Lower leg skin (tissue), 4 donors: ENCODE data around the gene ENAM. TPM values are rescaled to one million over a fixed set of nuclear protein-coding genes. Genes with fewer than 3 reads are reported as not detected.

Source experiments
- DNase-seq, 2 donors: peaks; one replicate each; pipeline ENCODE4 v3.0.0-alpha.2; 2019; ENCODE audit warnings: low spot score in 2 of 2
- H3K4me3 ChIP-seq: fragments of 200-600 bp; sonication (generic); 2 replicates; pipeline ENCODE4 v1.5.1; 2017; ENCODE audit warnings: mild to moderate bottlenecking, low read depth; ENCODE audit not compliant: poor library complexity, severe bottlenecking
- POLR2A ChIP-seq, 2 donors: fragments of 450-650 bp; IDR thresholded peaks; one replicate each; pipeline ENCODE4 v1.6.1; 2016 to 2017; ENCODE audit warnings: antibody characterized with exemption in 2 of 2, mild to moderate bottlenecking in 1 of 2, moderate library complexity in 1 of 2
- WGBS, 2 donors: methylation state at CpG; one replicate each; pipeline ENCODE4 v1.1.5; 2018; 5-methylcytosine and 5-hydroxymethylcytosine counted together
- intact Hi-C: fragments of 100-400 bp; cut with DNase I; formaldehyde crosslinking; loops from one replicate; pipeline ENCODE4 v1.15.0; 2023; ENCODE audit warnings: low total_unique reads
- total RNA-seq, 4 donors: library from RNA; depleted of rRNA; stranded (reverse); fragments of >200 nt; gene quantifications; one replicate each; pipeline ENCODE4 v1.1.0, GENCODE V29; 2016
- TF ChIP-seq, protein P1 (sequence below), 3 donors: fragments of 450-650 bp; IDR thresholded peaks; one replicate each; pipeline ENCODE4 v1.5.1; 2016; ENCODE audit warnings: antibody characterized with exemption in 3 of 3, mild to moderate bottlenecking in 3 of 3, moderate library complexity in 2 of 3

Gene ENAM
- total RNA-seq, 4 donors from 2014 or later: 0.06 TPM; not detected in 3

- intact Hi-C loops: no loop called here
- 86 to 87% methylated on average over 3 of the region's 3 CpGs for WGBS, 2 donors
- DNase-seq: no peak
- no peak overlapping the region for H3K4me3 ChIP-seq
- TF ChIP-seq, protein P1, sequence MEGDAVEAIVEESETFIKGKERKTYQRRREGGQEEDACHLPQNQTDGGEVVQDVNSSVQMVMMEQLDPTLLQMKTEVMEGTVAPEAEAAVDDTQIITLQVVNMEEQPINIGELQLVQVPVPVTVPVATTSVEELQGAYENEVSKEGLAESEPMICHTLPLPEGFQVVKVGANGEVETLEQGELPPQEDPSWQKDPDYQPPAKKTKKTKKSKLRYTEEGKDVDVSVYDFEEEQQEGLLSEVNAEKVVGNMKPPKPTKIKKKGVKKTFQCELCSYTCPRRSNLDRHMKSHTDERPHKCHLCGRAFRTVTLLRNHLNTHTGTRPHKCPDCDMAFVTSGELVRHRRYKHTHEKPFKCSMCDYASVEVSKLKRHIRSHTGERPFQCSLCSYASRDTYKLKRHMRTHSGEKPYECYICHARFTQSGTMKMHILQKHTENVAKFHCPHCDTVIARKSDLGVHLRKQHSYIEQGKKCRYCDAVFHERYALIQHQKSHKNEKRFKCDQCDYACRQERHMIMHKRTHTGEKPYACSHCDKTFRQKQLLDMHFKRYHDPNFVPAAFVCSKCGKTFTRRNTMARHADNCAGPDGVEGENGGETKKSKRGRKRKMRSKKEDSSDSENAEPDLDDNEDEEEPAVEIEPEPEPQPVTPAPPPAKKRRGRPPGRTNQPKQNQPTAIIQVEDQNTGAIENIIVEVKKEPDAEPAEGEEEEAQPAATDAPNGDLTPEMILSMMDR (IDR thresholded peaks at IDR 0.05): no peak
- TF ChIP-seq POLR2A (IDR thresholded peaks at IDR 0.05): no peak
Observed at GRCh38 chr4:70607334-70607853, 21.1 kb upstream of the ENAM start.

DNA sequence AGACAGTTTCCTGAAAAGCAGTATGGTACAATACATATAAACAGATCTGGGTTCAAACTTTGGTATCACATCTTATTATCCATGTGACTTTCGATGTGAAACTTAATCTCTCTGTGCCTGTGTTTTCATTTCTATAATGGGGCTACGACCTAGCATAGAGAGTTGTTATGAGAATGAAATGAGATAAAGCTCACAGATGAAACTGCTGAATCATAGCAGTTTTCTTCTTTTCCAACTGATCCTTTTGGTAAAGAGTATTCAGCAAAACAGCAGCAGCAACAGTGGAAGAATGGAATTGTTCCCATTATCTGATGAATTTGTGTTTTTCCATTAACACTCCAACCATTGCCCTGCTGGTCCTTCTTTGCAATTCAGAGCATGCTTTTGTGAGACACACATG, 20.2 kb upstream of the ENAM start:
- intact Hi-C loops: no loop called here
- no peak for TF ChIP-seq POLR2A (IDR thresholded peaks at IDR 0.05)
- TF ChIP-seq, protein P1 (IDR thresholded peaks at IDR 0.05): no peak
- no peak for DNase-seq
- WGBS, 2 donors: 76 to 82% methylated on average over 2 of the region's 2 CpGs
- H3K4me3 ChIP-seq: no peak overlapping the region

DNA sequence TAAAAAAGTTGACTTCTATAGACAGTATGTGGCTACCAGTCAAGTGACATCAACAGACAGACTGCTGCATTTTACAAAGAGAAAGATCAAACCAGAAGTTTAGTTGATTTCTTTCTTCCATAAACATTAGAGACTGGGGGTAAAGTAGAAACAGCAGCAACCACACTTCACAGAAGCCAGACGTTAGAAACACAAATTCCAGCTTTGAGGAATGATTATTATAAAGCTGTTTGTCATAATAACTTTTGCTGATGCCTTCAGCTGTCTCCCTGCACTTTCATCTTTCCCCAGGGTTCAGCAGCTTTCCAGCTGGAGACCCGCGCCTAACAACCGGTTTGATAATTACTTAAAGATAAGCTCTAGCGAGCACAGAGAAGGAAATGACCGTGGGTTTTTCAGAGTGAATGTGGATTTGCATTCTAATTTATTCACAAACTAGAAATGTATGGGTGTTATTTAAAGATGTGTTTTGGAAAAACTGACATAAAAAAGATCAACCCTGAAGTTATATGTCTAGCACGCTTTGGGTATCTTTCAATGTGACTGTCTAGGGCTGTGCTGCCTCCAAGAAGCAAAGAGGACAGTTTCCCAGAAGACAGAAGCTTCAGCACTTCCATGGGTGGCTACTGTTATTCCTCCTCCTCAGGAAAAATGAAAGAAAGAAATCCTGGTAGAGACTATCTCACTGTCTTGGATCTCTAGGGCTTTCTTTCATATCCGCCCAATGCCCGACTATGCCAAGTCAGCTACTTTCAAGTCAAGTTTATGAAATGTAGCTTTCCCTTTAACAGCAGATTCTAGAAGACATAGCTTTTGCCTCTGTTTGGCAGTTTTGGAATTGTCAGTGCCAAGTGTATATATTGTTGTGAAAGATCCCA, 15.0 kb upstream of the ENAM start:
- DNase-seq: no peak
- TF ChIP-seq, protein P1 (IDR thresholded peaks at IDR 0.05): no peak
- no peak for TF ChIP-seq POLR2A (IDR thresholded peaks at IDR 0.05)

DNA sequence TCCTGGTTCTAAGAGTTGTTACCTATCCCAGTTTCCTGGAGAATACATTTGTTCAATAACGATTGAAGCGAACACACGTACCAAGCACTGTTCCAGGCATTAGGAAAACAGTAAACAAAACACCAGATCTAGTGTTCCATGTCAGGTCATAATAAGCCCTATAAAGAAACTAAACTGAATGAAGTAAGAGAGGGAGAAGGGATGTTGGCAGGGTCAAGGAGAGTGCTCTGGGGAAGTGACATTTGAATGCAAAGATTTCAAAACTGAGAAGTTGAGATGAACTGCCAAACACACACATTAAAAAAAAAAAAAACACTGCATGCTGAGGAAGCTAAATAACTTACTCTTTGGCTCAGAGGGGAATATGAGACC, 14.4 kb upstream of the ENAM start:
- no peak overlapping the region for H3K4me3 ChIP-seq
- DNase-seq: no peak
- WGBS, 2 donors: 31 to 45% methylated on average over 3 of the region's 3 CpGs
- intact Hi-C loops: no loop called here
- no peak for TF ChIP-seq POLR2A (IDR thresholded peaks at IDR 0.05)
- TF ChIP-seq, protein P1 (IDR thresholded peaks at IDR 0.05): no peak

More for the DNA sequence above, 15.0 kb upstream of the ENAM start:
- intact Hi-C loops: no loop called here
- H3K4me3 ChIP-seq: no peak overlapping the region
- WGBS, 2 donors: 5 to 8% methylated on average over 9 of the region's 9 CpGs

DNA sequence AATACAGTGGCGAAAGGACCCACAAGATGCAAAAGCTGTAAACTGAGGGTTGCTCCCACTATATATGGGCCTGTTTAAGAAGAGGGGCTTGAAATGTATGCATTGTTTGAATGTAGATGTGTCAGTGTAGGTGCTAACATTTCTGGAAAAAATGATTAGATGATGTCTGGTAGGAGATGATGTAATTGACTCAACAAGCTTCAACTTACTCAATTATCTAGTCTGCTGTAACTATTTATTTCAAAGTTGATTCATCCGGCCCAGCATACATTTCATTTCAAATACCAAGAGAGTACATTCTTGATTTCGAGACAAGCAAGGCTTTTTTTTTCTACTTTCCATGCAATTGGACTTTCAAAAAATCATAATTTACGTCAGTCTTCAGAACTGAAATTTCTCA, 9.3 kb upstream of the ENAM start:
- intact Hi-C loops: no loop called here
- DNase-seq: no peak
- no peak for TF ChIP-seq POLR2A (IDR thresholded peaks at IDR 0.05)
- TF ChIP-seq, protein P1 (IDR thresholded peaks at IDR 0.05): no peak
- WGBS, 2 donors: 83 to 86% methylated on average over 4 of the region's 4 CpGs
- no peak overlapping the region for H3K4me3 ChIP-seq
